Fibroblast of mammary gland (primary cell): ENCODE measurements around the gene LDLRAD3.

Experiments
- DNase-seq: peaks from one replicate; pipeline ENCODE4 v3.0.0-alpha.2; 2010; ENCODE audit warnings: low read depth
- H3K4me3 ChIP-seq: 2 replicates; pipeline ENCODE4 v1.5.1; 2011; ENCODE audit warnings: low read depth, mild to moderate bottlenecking, low read length, moderate library complexity; ENCODE audit not compliant: control insufficient read depth
- CTCF ChIP-seq: conservative IDR thresholded peaks from 2 replicates; pipeline ENCODE4 v1.5.1; 2011; ENCODE audit warnings: low read depth, low read length, inconsistent platforms; ENCODE audit not compliant: control insufficient read depth, insufficient read depth

The LDLRAD3 gene

GRCh38 chr11:36161572-36161971 is 217.7 kb downstream of the LDLRAD3 start:
- H3K4me3 ChIP-seq = no peak overlapping the region
- no peak for TF ChIP-seq CTCF
- DNase-seq = no peak

GRCh38 chr11:36162006-36162882 is 218.4 kb downstream of the LDLRAD3 start:
- no peak for DNase-seq
- TF ChIP-seq CTCF = no peak
- H3K4me3 ChIP-seq = no peak overlapping the region

GRCh38 chr11:36162883-36163434 is 219.1 kb downstream of the LDLRAD3 start:
- no peak overlapping the region for H3K4me3 ChIP-seq
- no peak for TF ChIP-seq CTCF
- DNase-seq = no peak

- H3K4me3 ChIP-seq = no peak overlapping the region
- DNase-seq = peak; percentile 70
- no peak for TF ChIP-seq CTCF
Measured at GRCh38 chr11:36164506-36165250, 220.8 kb downstream of the LDLRAD3 start.

- no peak overlapping the region for H3K4me3 ChIP-seq
- TF ChIP-seq CTCF = no peak
- no peak for DNase-seq
Measured at GRCh38 chr11:36165621-36166397, 221.9 kb downstream of the LDLRAD3 start.

GRCh38 chr11:36167073-36167472 is 223.2 kb downstream of the LDLRAD3 start:
- DNase-seq = no peak
- no peak overlapping the region for H3K4me3 ChIP-seq
- TF ChIP-seq CTCF = no peak
